ENCODE results near the gene SPOCD1. TPM values are rescaled to one million over a fixed set of nuclear protein-coding genes. Genes with fewer than 3 reads are reported as not detected.

The SPOCD1 gene
- total RNA-seq, 2 donors from 2014 or later = 21.6 TPM; not detected in 1

- no peaks in the 10 kb centered on the region for H3K9me3 ChIP-seq
- WGBS = 91% methylated on average over 7 of the region's 7 CpGs
- no peak overlapping the region for H3K4me3 ChIP-seq
- no peaks in the 10 kb centered on the region for H3K27me3 ChIP-seq (replicated peaks; ENCODE audit: insufficient read depth)
- TF ChIP-seq CTCF (IDR thresholded peaks at IDR 0.05) = no peak
- no peak for TF ChIP-seq POLR2A (IDR thresholded peaks at IDR 0.05)
- TF ChIP-seq POLR2AphosphoS5 (IDR thresholded peaks at IDR 0.05) = no peak
- DNase-seq (ENCODE audit: low spot score) = no peak
- H3K27ac ChIP-seq = no peak overlapping the region
- H3K36me3 ChIP-seq = no peaks in the 10 kb centered on the region
- no peaks in the 10 kb centered on the region for H3K4me1 ChIP-seq (replicated peaks)
- intact Hi-C loops (cut with DNase I) = loop anchor here (10.0 kb wide), 1 partner anchor 168 kb away; no protein-coding TSS in a partner anchor
Measured at GRCh38 chr1:31796707-31797106, 19.1 kb downstream of the SPOCD1 start.

DNA sequence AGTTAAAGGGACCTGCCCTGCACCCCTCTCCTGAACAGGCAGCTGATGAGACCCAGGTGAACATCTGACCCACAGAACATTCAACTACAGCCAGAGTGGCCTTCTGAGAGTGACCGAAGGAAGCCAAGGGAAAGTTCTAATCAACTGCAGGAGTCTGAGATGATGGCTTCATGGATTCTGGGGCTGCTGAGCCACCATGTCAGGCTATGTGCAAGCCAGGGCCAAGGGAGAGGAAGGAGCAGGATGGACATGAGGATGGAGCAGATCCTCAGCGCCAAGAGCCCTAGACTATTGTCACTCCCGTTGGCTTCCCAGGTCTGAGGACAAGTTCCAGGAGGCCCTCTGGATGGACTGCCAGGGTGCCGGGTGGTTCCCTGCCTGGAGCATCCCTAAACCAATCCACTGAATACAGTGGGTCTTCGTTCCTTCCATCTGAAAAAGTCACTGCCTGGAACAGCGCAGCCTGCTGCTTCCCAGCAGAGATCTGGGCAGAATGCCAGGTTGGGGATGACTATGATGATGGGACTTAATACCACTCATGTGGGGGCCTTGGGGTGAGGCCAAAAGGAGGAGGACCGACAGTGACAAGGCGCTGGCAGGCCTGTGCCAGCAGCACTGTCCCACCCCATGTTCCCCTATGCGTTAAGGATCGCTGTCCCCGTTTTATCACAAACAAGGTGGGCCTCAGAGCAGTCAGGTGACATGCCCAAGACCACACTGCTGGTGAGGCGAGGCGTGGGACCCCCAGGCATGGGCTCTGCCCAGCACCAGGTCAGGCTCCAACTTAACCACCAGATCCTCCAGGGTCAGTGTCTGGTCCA lies 19.8 kb downstream of the SPOCD1 start:
- no peaks in the 10 kb centered on the region for H3K36me3 ChIP-seq
- intact Hi-C loops (cut with DNase I) = loop anchor here (10.0 kb wide), 1 partner anchor 169 kb away; no protein-coding TSS in a partner anchor
- no peak overlapping the region for H3K4me3 ChIP-seq
- no peaks in the 10 kb centered on the region for H3K27me3 ChIP-seq (replicated peaks; ENCODE audit: insufficient read depth)
- no peak for TF ChIP-seq POLR2A (IDR thresholded peaks at IDR 0.05)
- TF ChIP-seq POLR2AphosphoS5 (IDR thresholded peaks at IDR 0.05) = no peak
- no peak for TF ChIP-seq CTCF (IDR thresholded peaks at IDR 0.05)
- H3K4me1 ChIP-seq (replicated peaks) = no peaks in the 10 kb centered on the region
- 75% methylated on average over 13 of the region's 13 CpGs for WGBS
- no peak overlapping the region for H3K27ac ChIP-seq
- H3K9me3 ChIP-seq = no peaks in the 10 kb centered on the region
- DNase-seq (ENCODE audit: low spot score) = no peak

- Histone ChIP-seq H3K36me3 (no peaks in the 10 kb centered on the region), H3K27ac (no peak overlapping the region), H3K4me3 (no peak overlapping the region), H3K9me3 (no peaks in the 10 kb centered on the region), H3K4me1 (replicated peaks) (no peaks in the 10 kb centered on the region), H3K27me3 (replicated peaks; ENCODE audit: insufficient read depth) (no peaks in the 10 kb centered on the region)
- DNase-seq (ENCODE audit: low spot score) = no peak
- 36% methylated on average over 2 of the region's 2 CpGs for WGBS
- TF ChIP-seq POLR2A (IDR thresholded peaks at IDR 0.05) (no peak), CTCF (IDR thresholded peaks at IDR 0.05) (no peak), POLR2AphosphoS5 (IDR thresholded peaks at IDR 0.05) (no peak)
- intact Hi-C loops (cut with DNase I) = loop anchor here (10.0 kb wide), 1 partner anchor 170 kb away; no protein-coding TSS in a partner anchor
Measured at GRCh38 chr1:31795096-31795675, 20.6 kb downstream of the SPOCD1 start.

- no peaks in the 10 kb centered on the region for H3K9me3 ChIP-seq
- H3K4me3 ChIP-seq = no peak overlapping the region
- 86% methylated on average over 13 of the region's 13 CpGs for WGBS
- TF ChIP-seq POLR2AphosphoS5 (IDR thresholded peaks at IDR 0.05) (no peak), CTCF (IDR thresholded peaks at IDR 0.05) (no peak), POLR2A (IDR thresholded peaks at IDR 0.05) (no peak)
- H3K4me1 ChIP-seq (replicated peaks) = no peaks in the 10 kb centered on the region
- intact Hi-C loops (cut with DNase I) = loop anchor here (5.0 to 10.0 kb wide), 2 partner anchors 171 to 231 kb away; no protein-coding TSS in a partner anchor
- H3K27ac ChIP-seq = no peak overlapping the region
- no peaks in the 10 kb centered on the region for H3K36me3 ChIP-seq
- no peak for DNase-seq (ENCODE audit: low spot score)
- H3K27me3 ChIP-seq (replicated peaks; ENCODE audit: insufficient read depth) = no peaks in the 10 kb centered on the region
Measured at GRCh38 chr1:31793586-31794285, 22.1 kb downstream of the SPOCD1 start.

All from prostate gland (tissue), 2 donors.